ENCODE measurements around the gene SORCS2. TPM values are rescaled to one million over a fixed set of nuclear protein-coding genes. Genes with fewer than 3 reads are reported as not detected.

SORCS2 gene
- total and polyA plus RNA-seq, 2 of the 8 experiments (the other 6 are each of a cell fraction or from before 2014, with no cell fraction given) = 0.36 to 1.8 TPM

DNA sequence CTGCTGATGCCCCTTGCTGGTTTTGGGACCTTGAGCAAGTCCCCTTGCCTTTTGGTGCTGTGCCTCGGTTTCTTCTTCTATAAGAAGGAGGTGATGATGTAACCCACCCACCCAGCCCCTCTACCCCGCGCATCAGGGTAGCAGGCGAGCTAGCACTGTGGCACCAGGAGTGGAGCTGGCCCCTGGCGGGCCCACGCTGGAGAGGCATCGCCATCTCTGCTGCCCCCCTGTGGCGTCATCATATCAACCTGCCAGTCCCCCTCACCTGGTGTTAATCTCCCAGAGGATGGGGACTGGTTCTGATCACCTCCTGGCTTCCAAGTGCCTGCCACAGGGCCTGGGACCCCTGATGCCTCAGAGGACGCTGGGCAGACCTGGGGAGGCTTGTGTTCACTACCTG lies 6.3 kb upstream of the SORCS2 start:
- CTCF ChIA-PET (ENCODE audit: partially characterized antibody) = interaction anchor here (0.6 to 4.3 kb wide), 13 partner anchors 9 to 155 kb away, joined by 3 to 17 read pairs (median 3); no protein-coding TSS in a partner anchor
- FAIRE-seq (no peak), DNase-seq (ENCODE audit: low read depth in 1 of 2, low spot score in 2 of 2) (no peak)
- H2BK5ac ChIP-seq (ENCODE audit: low read depth, low read length) = no peak overlapping the region
- no peak overlapping the region for H4K5ac ChIP-seq (ENCODE audit: insufficient read length, low read depth, low read length)
- no peak for TF ChIP-seq MAFK (IDR thresholded peaks at IDR 0.05; ENCODE audit: low read depth, low read length)
- TF ChIP-seq, protein P1, sequence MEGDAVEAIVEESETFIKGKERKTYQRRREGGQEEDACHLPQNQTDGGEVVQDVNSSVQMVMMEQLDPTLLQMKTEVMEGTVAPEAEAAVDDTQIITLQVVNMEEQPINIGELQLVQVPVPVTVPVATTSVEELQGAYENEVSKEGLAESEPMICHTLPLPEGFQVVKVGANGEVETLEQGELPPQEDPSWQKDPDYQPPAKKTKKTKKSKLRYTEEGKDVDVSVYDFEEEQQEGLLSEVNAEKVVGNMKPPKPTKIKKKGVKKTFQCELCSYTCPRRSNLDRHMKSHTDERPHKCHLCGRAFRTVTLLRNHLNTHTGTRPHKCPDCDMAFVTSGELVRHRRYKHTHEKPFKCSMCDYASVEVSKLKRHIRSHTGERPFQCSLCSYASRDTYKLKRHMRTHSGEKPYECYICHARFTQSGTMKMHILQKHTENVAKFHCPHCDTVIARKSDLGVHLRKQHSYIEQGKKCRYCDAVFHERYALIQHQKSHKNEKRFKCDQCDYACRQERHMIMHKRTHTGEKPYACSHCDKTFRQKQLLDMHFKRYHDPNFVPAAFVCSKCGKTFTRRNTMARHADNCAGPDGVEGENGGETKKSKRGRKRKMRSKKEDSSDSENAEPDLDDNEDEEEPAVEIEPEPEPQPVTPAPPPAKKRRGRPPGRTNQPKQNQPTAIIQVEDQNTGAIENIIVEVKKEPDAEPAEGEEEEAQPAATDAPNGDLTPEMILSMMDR (IDR thresholded peaks at IDR 0.05; ENCODE audit: control extremely low read depth in 1 of 3, insufficient read depth in 1 of 3, low read depth in 1 of 3, low read length in 3 of 3) = peak in 2 of 3 experiments; percentile 47 to 54; a peak in 3 of 4 replicates
- peak; percentile 41 to 60 for TF ChIP-seq RAD21 (IDR thresholded peaks at IDR 0.05 in 1 of 2, conservative IDR thresholded peaks at IDR 0.05 in 1 of 2; ENCODE audit: low read depth in 2 of 2, low read length in 2 of 2)
- TF ChIP-seq TEAD4 (IDR thresholded peaks at IDR 0.05; ENCODE audit: low read depth, low read length) = no peak
- 0 out of 4 replicates have a peak, but pooled peaks cover 0 to 2% of the 10 kb centered on the region in 2 experiments for H3K9me3 ChIP-seq (ENCODE audit: insufficient read depth in 2 of 2, low read depth in 1 of 2, low read length in 1 of 2)
- no peak overlapping the region for H3K4me3 ChIP-seq (ENCODE audit: extremely low read depth in 1 of 4, insufficient read depth in 2 of 4, low read depth in 3 of 4, low read length in 4 of 4)
- POLR2A ChIA-PET (ENCODE audit: partially characterized antibody) = no interaction called here
- no peak overlapping the region for H2AFZ ChIP-seq (ENCODE audit: low read length)
- peaks cover 4% of the 10 kb centered on the region; the same call in 1 of the 2 replicates for H3K23me2 ChIP-seq (ENCODE audit: low read depth, low read length)
- no peak overlapping the region for H2BK20ac ChIP-seq (ENCODE audit: low read length)
- H3K79me1 ChIP-seq (ENCODE audit: low read depth, low read length) = no peaks in the 10 kb centered on the region; the same call in 1 of the 2 replicates
- H3K27me3 ChIP-seq (replicated peaks in 1 of 4; ENCODE audit: control insufficient read depth in 3 of 4, extremely low read depth in 1 of 4, insufficient read depth in 3 of 4, low read length in 3 of 4) = peaks cover 0 to 14% (median 5%) of the 10 kb centered on the region in 4 experiments; a peak in 4 of 7 replicates
- H4K20me1 ChIP-seq (replicated peaks in 1 of 2; ENCODE audit: control insufficient read depth in 1 of 2, insufficient read depth in 2 of 2, low read length in 2 of 2) = peaks cover 0 to 7% of the 10 kb centered on the region in 2 experiments
- H3K4me1 ChIP-seq (replicated peaks in 1 of 4; ENCODE audit: control insufficient read depth in 3 of 4, insufficient read depth in 4 of 4, low read length in 3 of 4) = no peaks in the 10 kb centered on the region
- H3K4ac ChIP-seq (replicated peaks; ENCODE audit: insufficient read length, low read depth, low read length) = no peak overlapping the region
- no peak overlapping the region for H3K4me2 ChIP-seq (ENCODE audit: insufficient read depth in 1 of 2, low read depth in 2 of 2, low read length in 2 of 2)
- H3K27ac ChIP-seq (ENCODE audit: low read depth, low read length) = no peak overlapping the region
- no peak overlapping the region for H4K91ac ChIP-seq (replicated peaks; ENCODE audit: insufficient read length, low read length)
- no peak overlapping the region for H3K23ac ChIP-seq (ENCODE audit: insufficient read length)
- WGBS, 2 experiments (ENCODE audit: extremely low coverage in 1 of 2, insufficient coverage in 1 of 2, insufficient read length in 1 of 2, insufficient replicate concordance in 2 of 2, low coverage in 1 of 2, low lambda C conversion rate in 2 of 2, missing lambda C conversion rate in 1 of 2) = 26% methylated on average over 2 of the region's 9 CpGs; no CpG with 5 or more reads in 1 of the 2 experiments
- no peak overlapping the region for H2BK15ac ChIP-seq (ENCODE audit: low read length)
- H2AK5ac ChIP-seq (ENCODE audit: low read depth, low read length) = no peak overlapping the region
- H2BK120ac ChIP-seq (replicated peaks; ENCODE audit: low read depth, low read length) = no peak overlapping the region
- no peak overlapping the region for H3K56ac ChIP-seq (replicated peaks; ENCODE audit: insufficient read length, low read depth, low read length)
- H2BK12ac ChIP-seq (ENCODE audit: low read depth, low read length) = no peak overlapping the region
- no peaks in the 10 kb centered on the region for H3K79me2 ChIP-seq (ENCODE audit: control insufficient read depth in 1 of 2, insufficient read depth in 2 of 2, low read length in 2 of 2)
- H4K8ac ChIP-seq (ENCODE audit: extremely low read depth, insufficient read depth, low read length) = no peak overlapping the region; the same call in 1 of the 2 replicates
- no peak overlapping the region for H3K9ac ChIP-seq (replicated peaks in 1 of 4; ENCODE audit: extremely low read depth in 1 of 4, low read depth in 3 of 4, low read length in 3 of 4)
- no peak overlapping the region for H3K14ac ChIP-seq (ENCODE audit: insufficient read length)
- no peak overlapping the region for H3K18ac ChIP-seq (ENCODE audit: extremely low read depth, low read length)
- no peaks in the 10 kb centered on the region for H3K36me3 ChIP-seq (ENCODE audit: control insufficient read depth in 2 of 4, insufficient read depth in 4 of 4, low read length in 3 of 4)
